ENCODE measurements around the gene TRAK1. TPM values are rescaled to one million over a fixed set of nuclear protein-coding genes. Genes with fewer than 3 reads are reported as not detected.

TRAK1 gene
- total and polyA plus RNA-seq, 7 donors, result 17.6 to 42.7 (median 31.8) TPM

DNA sequence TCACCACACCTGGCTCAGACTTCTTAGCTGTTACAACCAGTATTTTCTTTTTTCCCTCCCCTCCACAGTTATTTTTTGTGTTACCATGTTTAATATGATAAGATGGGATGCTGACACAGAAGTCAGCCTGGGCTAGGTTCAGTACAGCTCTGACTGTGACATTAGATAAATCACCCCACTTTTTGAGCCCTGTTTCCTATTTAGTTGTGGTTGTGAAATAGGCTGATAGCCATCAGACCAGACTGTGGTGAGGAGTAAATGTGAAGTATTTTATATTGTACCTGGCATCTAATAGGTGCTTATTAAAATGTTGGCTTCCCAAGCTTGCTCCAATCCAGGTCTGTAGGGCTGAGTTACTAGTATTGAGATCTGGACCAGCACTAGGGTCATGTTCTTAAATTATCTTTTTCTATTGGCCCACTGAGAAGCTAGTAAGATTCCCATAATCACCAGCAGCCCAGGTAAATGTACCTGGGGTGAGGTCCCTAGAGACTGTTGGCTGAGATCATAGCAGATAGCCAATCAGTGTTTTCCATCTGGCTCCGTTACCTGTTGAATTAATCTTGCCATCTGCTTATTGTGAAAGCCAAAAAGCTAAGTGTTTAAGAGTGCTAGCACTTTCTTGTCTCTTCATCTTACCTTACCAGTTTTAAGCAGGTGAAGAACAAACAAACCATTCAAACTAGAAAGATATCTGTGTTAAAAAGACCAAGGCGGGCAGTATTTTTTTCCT lies 113.9 kb downstream of the TRAK1 start:
- WGBS, 2 donors, result 96 to 99% methylated on average over 2 of the region's 2 CpGs
- H3K27ac ChIP-seq, result no peak overlapping the region
- H3K9me3 ChIP-seq, result no peaks in the 10 kb centered on the region
- TF ChIP-seq EP300 (IDR thresholded peaks at IDR 0.05) (no peak), POLR2A (IDR thresholded peaks at IDR 0.05) (no peak), POLR2AphosphoS5 (IDR thresholded peaks at IDR 0.05) (no peak)
- TF ChIP-seq, protein P1, sequence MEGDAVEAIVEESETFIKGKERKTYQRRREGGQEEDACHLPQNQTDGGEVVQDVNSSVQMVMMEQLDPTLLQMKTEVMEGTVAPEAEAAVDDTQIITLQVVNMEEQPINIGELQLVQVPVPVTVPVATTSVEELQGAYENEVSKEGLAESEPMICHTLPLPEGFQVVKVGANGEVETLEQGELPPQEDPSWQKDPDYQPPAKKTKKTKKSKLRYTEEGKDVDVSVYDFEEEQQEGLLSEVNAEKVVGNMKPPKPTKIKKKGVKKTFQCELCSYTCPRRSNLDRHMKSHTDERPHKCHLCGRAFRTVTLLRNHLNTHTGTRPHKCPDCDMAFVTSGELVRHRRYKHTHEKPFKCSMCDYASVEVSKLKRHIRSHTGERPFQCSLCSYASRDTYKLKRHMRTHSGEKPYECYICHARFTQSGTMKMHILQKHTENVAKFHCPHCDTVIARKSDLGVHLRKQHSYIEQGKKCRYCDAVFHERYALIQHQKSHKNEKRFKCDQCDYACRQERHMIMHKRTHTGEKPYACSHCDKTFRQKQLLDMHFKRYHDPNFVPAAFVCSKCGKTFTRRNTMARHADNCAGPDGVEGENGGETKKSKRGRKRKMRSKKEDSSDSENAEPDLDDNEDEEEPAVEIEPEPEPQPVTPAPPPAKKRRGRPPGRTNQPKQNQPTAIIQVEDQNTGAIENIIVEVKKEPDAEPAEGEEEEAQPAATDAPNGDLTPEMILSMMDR (IDR thresholded peaks at IDR 0.05), result no peak
- DNase-seq, result no peak
- H3K36me3 ChIP-seq, result peaks cover under 1 to 87% (median 46%) of the 10 kb centered on the region in 4 donors
- H3K4me3 ChIP-seq, result no peak overlapping the region
- H3K27me3 ChIP-seq, result no peaks in the 10 kb centered on the region
- H3K4me1 ChIP-seq, result no peaks in the 10 kb centered on the region
- intact Hi-C loops (cut with DNase I), result no loop called here

DNA sequence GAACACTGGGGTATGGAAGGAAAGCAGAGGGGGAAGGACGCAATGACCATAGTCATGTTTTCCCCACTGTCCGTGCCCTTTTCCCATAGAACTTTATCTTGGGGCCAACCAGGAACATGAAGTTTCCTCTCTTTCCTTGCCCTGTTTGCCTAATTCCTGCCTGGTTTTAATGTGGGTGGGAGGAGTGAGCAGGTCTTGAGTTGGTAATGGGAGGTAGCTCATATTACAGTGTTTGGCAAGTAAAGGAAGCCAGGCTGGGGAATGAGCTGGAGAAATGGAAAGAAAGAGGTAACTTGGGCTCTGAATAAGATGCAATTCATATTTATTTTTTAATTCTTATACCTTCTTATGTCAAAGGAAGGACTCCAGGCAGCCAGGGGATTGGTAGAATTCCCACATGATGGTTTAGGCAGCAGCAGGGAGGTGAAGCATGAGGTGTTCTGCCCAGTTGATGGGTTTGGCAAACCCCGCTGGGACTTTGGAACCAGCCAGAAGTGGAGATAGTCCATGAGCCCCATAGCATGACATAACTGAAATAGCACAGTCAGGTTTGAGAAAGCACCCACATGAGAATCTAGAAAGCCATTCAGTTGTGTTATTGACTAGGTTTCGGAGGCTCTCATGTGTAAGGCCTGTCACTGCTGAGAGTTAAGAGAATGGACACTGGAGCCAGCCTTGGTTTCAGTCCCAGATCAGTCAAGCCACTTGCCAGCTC lies 114.8 kb downstream of the TRAK1 start:
- no peak overlapping the region for H3K27ac ChIP-seq
- TF ChIP-seq, protein P1 (IDR thresholded peaks at IDR 0.05), result no peak
- TF ChIP-seq EP300 (IDR thresholded peaks at IDR 0.05) (no peak), POLR2A (IDR thresholded peaks at IDR 0.05) (no peak), POLR2AphosphoS5 (IDR thresholded peaks at IDR 0.05) (no peak)
- no peaks in the 10 kb centered on the region for H3K4me1 ChIP-seq
- H3K4me3 ChIP-seq, result no peak overlapping the region
- peak; percentile 14 for DNase-seq
- no peaks in the 10 kb centered on the region for H3K27me3 ChIP-seq
- no peaks in the 10 kb centered on the region for H3K9me3 ChIP-seq
- peaks cover 0 to 87% (median 40%) of the 10 kb centered on the region in 4 donors for H3K36me3 ChIP-seq
- WGBS, 2 donors, result 95 to 99% methylated on average over 4 of the region's 4 CpGs
- intact Hi-C loops (cut with DNase I), result no loop called here

DNA sequence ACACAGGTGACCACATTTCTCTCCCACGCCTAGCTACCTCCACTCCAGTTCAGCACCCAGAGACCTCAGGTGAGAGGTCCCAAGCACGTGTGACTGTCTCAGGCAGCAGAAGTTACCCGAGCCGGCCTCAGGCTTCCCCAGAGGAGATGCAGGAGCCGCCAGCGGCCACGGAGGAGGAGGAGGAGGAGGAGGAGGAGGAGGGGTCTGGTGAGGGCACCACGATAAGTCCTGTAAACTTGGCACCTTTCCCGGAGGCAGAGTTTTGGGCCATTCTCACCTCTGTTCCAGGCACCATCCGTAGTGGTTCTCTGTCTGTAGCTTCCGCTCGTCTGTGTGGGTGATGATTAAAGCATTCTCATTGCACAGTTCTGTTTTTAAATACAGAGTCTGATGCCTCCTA lies 118.8 kb downstream of the TRAK1 start:
- Histone ChIP-seq H3K36me3 (peaks cover 0 to 70% (median 20%) of the 10 kb centered on the region in 4 donors), H3K27me3 (no peaks in the 10 kb centered on the region), H3K9me3 (no peaks in the 10 kb centered on the region), H3K27ac (no peak overlapping the region), H3K4me1 (peaks cover 0 to 9% (median 7%) of the 10 kb centered on the region in 4 donors), H3K4me3 (no peak overlapping the region)
- WGBS, 2 donors, result 88 to 90% methylated on average over 12 of the region's 12 CpGs
- intact Hi-C loops (cut with DNase I), result no loop called here
- no peak for DNase-seq
- TF ChIP-seq, protein P1 (IDR thresholded peaks at IDR 0.05), result no peak
- TF ChIP-seq POLR2AphosphoS5 (IDR thresholded peaks at IDR 0.05) (no peak), EP300 (IDR thresholded peaks at IDR 0.05) (no peak), POLR2A (IDR thresholded peaks at IDR 0.05) (no peak)

DNA sequence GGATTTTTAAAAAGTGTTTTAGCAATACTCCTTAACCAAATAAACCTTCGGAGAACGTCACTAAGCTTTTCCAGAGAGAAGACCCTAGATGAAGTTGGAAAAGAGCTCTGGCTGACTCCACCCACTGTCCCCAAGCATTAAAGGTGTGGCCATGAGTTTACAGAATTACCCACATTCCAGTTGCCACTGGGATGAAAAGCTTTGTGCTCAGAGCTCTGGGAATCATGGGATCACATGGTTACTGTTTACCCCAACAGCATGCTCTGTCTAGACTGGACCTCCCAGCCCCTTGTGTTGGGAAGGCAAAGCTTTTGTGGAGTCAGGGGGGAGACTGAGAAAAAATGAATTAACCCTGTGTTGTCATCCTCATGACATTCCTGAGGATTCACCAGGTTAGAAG lies 119.6 kb downstream of the TRAK1 start:
- intact Hi-C loops (cut with DNase I), result no loop called here
- TF ChIP-seq, protein P1 (IDR thresholded peaks at IDR 0.05), result no peak
- TF ChIP-seq POLR2AphosphoS5 (IDR thresholded peaks at IDR 0.05) (no peak), EP300 (IDR thresholded peaks at IDR 0.05) (no peak), POLR2A (IDR thresholded peaks at IDR 0.05) (no peak)
- H3K36me3 ChIP-seq, result peaks cover 0 to 70% (median 17%) of the 10 kb centered on the region in 4 donors
- H3K27me3 ChIP-seq, result no peaks in the 10 kb centered on the region
- DNase-seq, result no peak
- 49 to 70% methylated on average over 2 of the region's 2 CpGs for WGBS, 2 donors
- H3K9me3 ChIP-seq, result no peaks in the 10 kb centered on the region
- peaks cover 0 to 11% (median 7%) of the 10 kb centered on the region in 4 donors for H3K4me1 ChIP-seq
- H3K27ac ChIP-seq, result no peak overlapping the region
- H3K4me3 ChIP-seq, result no peak overlapping the region
